K562 (cell line): ENCODE results near the gene KIFAP3. TPM values are rescaled to one million over a fixed set of nuclear protein-coding genes. Genes with fewer than 3 reads are reported as not detected.

Experiments
- ATAC-seq: fragments of 200-7000 bp; cut with Tn5 transposase; 3 replicates; pipeline ENCODE4 v1.9.1; 2020; ENCODE audit warnings: moderate library complexity
- BruUV-seq: library from RNA; stranded (reverse); fragments of 400-500 nt; replicated peaks from 2 replicates; lab custom pipeline; 2021; lab: Mats Ljungman, UMichigan
- CTCF ChIA-PET: fragments of 300-600 bp; formaldehyde crosslinking; extraction: SDS; loops from one replicate; lab custom pipeline; 2021; ENCODE audit warnings: low intra/inter-chr PET ratio; lab: Yijun Ruan, JAX
- POLR2A ChIA-PET: fragments of 300-600, 350-650 bp; sonication (Branson Sonifier 250); formaldehyde crosslinking; extraction: SDS; loops from one replicate; lab custom pipeline; 2021; ENCODE audit warnings: antibody characterized with exemption, inconsistent platforms; lab: Yijun Ruan, JAX
- DNase-seq, 4 experiments: peaks; one replicate each; pipeline versions ENCODE4 v3.0.0 to v3.0.0-alpha.2; 2011 to 2018; ENCODE audit warnings: low spot score in 3 of 4, mixed read lengths in 3 of 4; ENCODE audit errors: extremely low read depth in 1 of 4
- FAIRE-seq: peaks from 2 replicates; lab custom pipeline; 2011; peaks lifted over from hg19 to GRCh38; lab: Jason Lieb, UNC
- H2AFZ ChIP-seq: 2 replicates; pipeline ENCODE4 v1.6.0; 2011; ENCODE audit warnings: low read depth, low read length, control low read depth, inconsistent platforms
- H3K27ac ChIP-seq: fragments of 200-600 bp; 3 replicates; pipeline ENCODE4 v1.8.0; 2011; ENCODE audit warnings: low read depth, mild to moderate bottlenecking, control low read depth, inconsistent platforms, low read length, moderate library complexity, mixed read lengths; ENCODE audit errors: extremely low read depth
- H3K27me3 ChIP-seq, 2 experiments: fragments of 300-600 bp in 1 of 2; 2 replicates in 1 of 2; 3 replicates in 1 of 2; pipeline versions ENCODE4 v1.6.0 to v1.8.0; 2011; ENCODE audit warnings: inconsistent platforms in 2 of 2, low read length in 2 of 2, mild to moderate bottlenecking in 1 of 2, mixed read lengths in 1 of 2, moderate library complexity in 1 of 2; ENCODE audit not compliant: control insufficient read depth in 2 of 2, insufficient read depth in 2 of 2
- H3K36me3 ChIP-seq: fragments of 300-600 bp; 3 replicates; pipeline ENCODE4 v1.8.0; 2011; ENCODE audit warnings: mild to moderate bottlenecking, low read length, inconsistent platforms; ENCODE audit not compliant: control insufficient read depth, insufficient read depth
- H3K4me1 ChIP-seq, 2 experiments: fragments of 200-600 bp in 1 of 2; replicated peaks in 1 of 2; 2 replicates in 1 of 2; 3 replicates in 1 of 2; pipeline versions ENCODE4 v1.5.1 to v1.8.0; 2011; ENCODE audit warnings: inconsistent platforms in 2 of 2, low read length in 2 of 2, mild to moderate bottlenecking in 1 of 2, mixed read lengths in 1 of 2, moderate library complexity in 1 of 2; ENCODE audit not compliant: control insufficient read depth in 2 of 2, insufficient read depth in 2 of 2
- H3K4me2 ChIP-seq: 2 replicates; pipeline ENCODE4 v1.6.1; 2011; ENCODE audit warnings: low read length, control low read depth, inconsistent platforms, mixed read lengths; ENCODE audit not compliant: insufficient read depth
- H3K4me3 ChIP-seq: fragments of 200-600 bp; sonication (generic), shearing (Covaris generic); 2 replicates; pipeline ENCODE4 v1.5.1; 2016; ENCODE audit warnings: control low read depth, inconsistent platforms
- H3K79me2 ChIP-seq: fragments of 200-600 bp; 3 replicates; pipeline ENCODE4 v1.8.0; 2011; ENCODE audit warnings: low read length, inconsistent platforms; ENCODE audit not compliant: control insufficient read depth, insufficient read depth
- H3K9ac ChIP-seq, 2 experiments: 2 replicates each; pipeline versions ENCODE4 v1.6.0 to v1.6.1; 2011; ENCODE audit warnings: low read depth in 2 of 2, low read length in 2 of 2, control low read depth in 1 of 2, inconsistent platforms in 1 of 2, mild to moderate bottlenecking in 1 of 2, mixed read lengths in 1 of 2; ENCODE audit not compliant: insufficient read depth in 1 of 2
- H3K9me1 ChIP-seq: one replicate; pipeline ENCODE4 v1.6.0; 2011; ENCODE audit warnings: inconsistent platforms, mild to moderate bottlenecking, low read length, moderate library complexity; ENCODE audit not compliant: control insufficient read depth, insufficient read depth
- H3K9me3 ChIP-seq: replicated peaks from 2 replicates; pipeline ENCODE4 v1.5.1; 2011; ENCODE audit warnings: low read depth, low read length, inconsistent platforms; ENCODE audit not compliant: control insufficient read depth, insufficient read depth
- H4K20me1 ChIP-seq: replicated peaks from 2 replicates; pipeline ENCODE4 v1.6.1; 2011; ENCODE audit warnings: low read length, inconsistent platforms, mixed read lengths; ENCODE audit not compliant: control insufficient read depth, insufficient read depth
- AFF4 ChIP-seq: sonication (generic); formaldehyde crosslinking; IDR thresholded peaks from 2 replicates; pipeline ENCODE4 v1.8.0; 2023; ENCODE audit warnings: mild to moderate bottlenecking, missing genetic modification reagents
- BACH1 ChIP-seq: fragments of 200-800 bp; sonication (Bioruptor generic); IDR thresholded peaks from 2 replicates; pipeline ENCODE4 v1.6.1; 2016; ENCODE audit warnings: missing genetic modification characterization, missing compliant biosample characterization
- BCOR ChIP-seq: fragments of 450-650 bp; IDR thresholded peaks from 2 replicates; pipeline ENCODE4 v1.6.1; 2016
- CC2D1A ChIP-seq: fragments of 450-650 bp; IDR thresholded peaks from 2 replicates; pipeline ENCODE4 v1.6.1; 2017; ENCODE audit warnings: mild to moderate bottlenecking
- CHAMP1 ChIP-seq: fragments of 450-650 bp; IDR thresholded peaks from 2 replicates; pipeline ENCODE4 v1.6.1; 2016; ENCODE audit warnings: mild to moderate bottlenecking
- FUS ChIP-seq: fragments of 200-400 bp; formaldehyde crosslinking; optimal IDR thresholded peaks from 2 replicates; pipeline ENCODE3; 2017; ENCODE audit warnings: low read depth, low read length
- GATA2 ChIP-seq: sonication (generic); formaldehyde crosslinking; IDR thresholded peaks from 2 replicates; pipeline ENCODE4 v1.4.0; 2020; ENCODE audit warnings: mild to moderate bottlenecking, missing genetic modification reagents
- MEF2D ChIP-seq: conservative IDR thresholded peaks from 2 replicates; pipeline ENCODE4 v1.6.1; 2016; ENCODE audit warnings: low read depth, missing genetic modification characterization, missing compliant biosample characterization
- NFE2 ChIP-seq: IDR thresholded peaks from 2 replicates; pipeline ENCODE4 v1.6.1; 2014; ENCODE audit warnings: antibody characterized with exemption, low read depth
- POLR2G ChIP-seq: fragments of 200-400 bp; formaldehyde crosslinking; IDR thresholded peaks from 2 replicates; pipeline ENCODE4 v1.6.1; 2017; ENCODE audit warnings: low read depth, mild to moderate bottlenecking, antibody characterized with exemption, low read length, moderate library complexity
- RUNX1 ChIP-seq: sonication (generic); IDR thresholded peaks from 2 replicates; pipeline ENCODE4 v1.6.1; 2016; ENCODE audit warnings: antibody characterized with exemption, low read depth
- SMARCA4 ChIP-seq: fragments of 450-650 bp; IDR thresholded peaks from 2 replicates; pipeline ENCODE4 v1.6.1; 2016
- SP2 ChIP-seq: IDR thresholded peaks from 2 replicates; pipeline ENCODE4 v1.6.1; 2011; ENCODE audit warnings: mild to moderate bottlenecking, low read depth, low read length, moderate library complexity; ENCODE audit not compliant: poor library complexity, severe bottlenecking; ENCODE audit errors: extremely low read depth
- USF1 ChIP-seq: sonication (generic); formaldehyde crosslinking; IDR thresholded peaks from 2 replicates; pipeline ENCODE4 v1.9.0; 2022; ENCODE audit warnings: mild to moderate bottlenecking, missing genetic modification reagents
- XRCC5 ChIP-seq: fragments of 200-400 bp; formaldehyde crosslinking; IDR thresholded peaks from 2 replicates; pipeline ENCODE4 v1.6.1; 2017; ENCODE audit warnings: low read depth, mild to moderate bottlenecking, low read length
- ZNF347 ChIP-seq: fragments of 450-650 bp; formaldehyde crosslinking; IDR thresholded peaks from 2 replicates; pipeline ENCODE4 v1.4.0; 2020; ENCODE audit warnings: low read depth, mild to moderate bottlenecking, moderate library complexity
- WGBS: fragments of 100-300 bp; shearing (Covaris generic); methylation state at CpG from one replicate; pipeline ENCODE4 v1.1.6; 2016; ENCODE audit warnings: low coverage, mixed read lengths; ENCODE audit not compliant: insufficient coverage; ENCODE audit errors: missing lambda C conversion rate; 5-methylcytosine and 5-hydroxymethylcytosine counted together
- in situ Hi-C: fragments of 300-500 bp; cut with MboI; formaldehyde crosslinking; loops from 4 replicates; pipeline ENCODE4 v1.15.0; 2018; ENCODE audit warnings: inconsistent platforms, mixed read lengths
- intact Hi-C: fragments of 100-400 bp; cut with micrococcal nuclease; formaldehyde crosslinking; loops from 2 replicates; pipeline ENCODE4 v1.14.2; 2022
- polyA plus RNA-seq, 8 experiments: library from polyadenylated mRNA; depleted of rRNA in 4 of 8; stranded (reverse) in 5 of 8; unstranded in 3 of 8; fragments of >200 nt; fragmentation: Nextera tagmentation in 2 of 8; fragmentation: Illumina TruSeq in 1 of 8; extraction: Ambion mirVana in 2 of 8; extraction: Trizol in 1 of 8; gene quantifications; 2 replicates each; pipeline versions ENCODE4 v1.2.1 to v1.2.3, GENCODE V29; 2011 to 2014; ENCODE audit warnings: inconsistent platforms in 1 of 8, missing spikeins in 1 of 8
- total RNA-seq, 7 experiments: library from RNA; depleted of rRNA in 6 of 7; stranded (reverse); fragments of >200 nt in 6 of 7; fragmentation: Illumina TruSeq in 2 of 7; extraction: Trizol in 2 of 7; gene quantifications; 2 replicates each; pipeline versions ENCODE4 v1.2.1 to v1.2.3, GENCODE V29; 2011 to 2021; ENCODE audit warnings: low replicate concordance in 1 of 7

Gene KIFAP3
- total and polyA plus RNA-seq, 9 of the 15 experiments (the other 6 are each of a cell fraction or from before 2014, with no cell fraction given), result 8.8 to 17.5 (median 11.8) TPM

GRCh38 chr1:170067253-170067819 is 7.2 kb downstream of the KIFAP3 start (continued):
- TF ChIP-seq CHAMP1 (peak; percentile 53; the same call in 1 of the 2 replicates), GATA2 (CRISPR knock-in tag) (peak; percentile 55; the same call in 1 of the 2 replicates), USF1 (CRISPR knock-in tag) (no peak), MEF2D (tag) (0 out of 2 replicates have a peak, but pooled peaks have one; percentile 54), SMARCA4 (peak; percentile 44; the same call in 1 of the 2 replicates)

- ChIA-PET POLR2A (no interaction called here), CTCF (no interaction called here)
- Histone ChIP-seq H3K36me3 (no peaks in the 10 kb centered on the region), H3K27ac (no peak overlapping the region), H4K20me1 (no peaks in the 10 kb centered on the region), H2AFZ (no peak overlapping the region), H3K79me2 (no peaks in the 10 kb centered on the region), H3K9ac (no peak overlapping the region), H3K4me3 (no peak overlapping the region), H3K4me1 (peaks cover 0 to 14% of the 10 kb centered on the region in 2 experiments; a peak in 2 of 5 replicates), H3K9me1 (no peaks in the 10 kb centered on the region), H3K4me2 (no peak overlapping the region), H3K27me3 (no peaks in the 10 kb centered on the region), H3K9me3 (no peaks in the 10 kb centered on the region)
- DNase-seq, result no peak
- 16% methylated on average over 1 of the region's 1 CpG for WGBS
- in situ Hi-C loops (no loop called here), intact Hi-C loops (loop anchor here (5.0 kb wide), 1 partner anchor 53 kb away; no protein-coding TSS in a partner anchor)
- no peak for ATAC-seq
- BruUV-seq, result no TSS peak
- no peak for FAIRE-seq
- TF ChIP-seq BCOR (no peak), NFE2 (no peak), CC2D1A (no peak), SP2 (no peak), RUNX1 (no peak), ZNF347 (CRISPR knock-in tag) (no peak), BACH1 (tag) (no peak), XRCC5 (no peak), FUS (no peak), AFF4 (CRISPR knock-in tag) (no peak), POLR2G (no peak)
Observed at GRCh38 chr1:170064821-170065220, 9.7 kb downstream of the KIFAP3 start.
